ENCODE measurements around the gene HINT2. TPM values are rescaled to one million over a fixed set of nuclear protein-coding genes. Genes with fewer than 3 reads are reported as not detected.

The HINT2 gene
- total RNA-seq, 2 donors from 2014 or later = 33.3 to 35.0 TPM

GRCh38 chr9:35776018-35776417 lies 38.8 kb downstream of the HINT2 start:
- TF ChIP-seq POLR2A (IDR thresholded peaks at IDR 0.05) (no peak), CTCF (IDR thresholded peaks at IDR 0.05) (no peak)
- no peak for ATAC-seq
- no peak for DNase-seq
- Histone ChIP-seq H3K4me1 (peaks cover 22% of the 10 kb centered on the region), H3K36me3 (replicated peaks in 1 of 2; ENCODE audit: insufficient read depth in 1 of 2, low read depth in 2 of 2) (no peaks in the 10 kb centered on the region), H3K9me3 (no peaks in the 10 kb centered on the region), H3K27me3 (no peaks in the 10 kb centered on the region), H3K27ac (no peak overlapping the region), H3K4me3 (no peak overlapping the region)
- WGBS, 2 donors = 76 to 83% methylated on average over 4 of the region's 4 CpGs
- intact Hi-C loops (cut with DNase I) = no loop called here

- 73 to 81% methylated on average over 7 of the region's 7 CpGs for WGBS, 2 donors
- ATAC-seq (no peak), DNase-seq (peak in 1 of 4 donors; percentile 31)
- H3K27me3 ChIP-seq = no peaks in the 10 kb centered on the region
- no peak for TF ChIP-seq POLR2A (IDR thresholded peaks at IDR 0.05)
- TF ChIP-seq CTCF (IDR thresholded peaks at IDR 0.05) = no peak
- intact Hi-C loops (cut with DNase I) = no loop called here
- peaks cover 31% of the 10 kb centered on the region for H3K4me1 ChIP-seq
- no peak overlapping the region for H3K4me3 ChIP-seq
- H3K36me3 ChIP-seq (replicated peaks in 1 of 2; ENCODE audit: insufficient read depth in 1 of 2, low read depth in 2 of 2) = no peaks in the 10 kb centered on the region
- no peak overlapping the region for H3K27ac ChIP-seq
- no peaks in the 10 kb centered on the region for H3K9me3 ChIP-seq
Observed at GRCh38 chr9:35774907-35775635, 39.8 kb downstream of the HINT2 start.

GRCh38 chr9:35771943-35772342 lies 42.9 kb downstream of the HINT2 start:
- Histone ChIP-seq H3K9me3 (no peaks in the 10 kb centered on the region), H3K27ac (peak overlapping the region in 3 of 4 donors; percentile 73 to 90 (median 81)), H3K27me3 (no peaks in the 10 kb centered on the region), H3K4me1 (peaks cover 35% of the 10 kb centered on the region), H3K4me3 (no peak overlapping the region), H3K36me3 (replicated peaks in 1 of 2; ENCODE audit: insufficient read depth in 1 of 2, low read depth in 2 of 2) (no peaks in the 10 kb centered on the region)
- ATAC-seq (peak; percentile 69), DNase-seq (peak in 2 of 4 donors; percentile 24 to 54)
- intact Hi-C loops (cut with DNase I) = no loop called here
- WGBS, 2 donors = 39 to 49% methylated on average over 3 of the region's 3 CpGs
- TF ChIP-seq POLR2A (IDR thresholded peaks at IDR 0.05) = no peak
- no peak for TF ChIP-seq CTCF (IDR thresholded peaks at IDR 0.05)

- ATAC-seq (peak; percentile 87), DNase-seq (peak; percentile 74 to 87 (median 82))
- Histone ChIP-seq H3K27me3 (no peaks in the 10 kb centered on the region), H3K36me3 (replicated peaks in 1 of 2; ENCODE audit: insufficient read depth in 1 of 2, low read depth in 2 of 2) (no peaks in the 10 kb centered on the region), H3K27ac (peak overlapping the region; percentile 62 to 90 (median 77)), H3K4me3 (no peak overlapping the region), H3K9me3 (no peaks in the 10 kb centered on the region), H3K4me1 (peaks cover 35% of the 10 kb centered on the region)
- WGBS, 2 donors = 0 to 6% methylated on average over 1 of the region's 1 CpG
- intact Hi-C loops (cut with DNase I) = no loop called here
- TF ChIP-seq CTCF (IDR thresholded peaks at IDR 0.05) = no peak
Observed at GRCh38 chr9:35771534-35771933, 43.3 kb downstream of the HINT2 start.

- H3K4me1 ChIP-seq = peaks cover 35% of the 10 kb centered on the region
- peak overlapping the region; percentile 62 to 90 (median 77) for H3K27ac ChIP-seq
- H3K9me3 ChIP-seq = no peaks in the 10 kb centered on the region
- 1 to 8% methylated on average over 4 of the region's 4 CpGs for WGBS, 2 donors
- H3K4me3 ChIP-seq = no peak overlapping the region
- peak; percentile 73 for ATAC-seq
- peak; percentile 32 to 67 (median 56) for DNase-seq
- no peaks in the 10 kb centered on the region for H3K36me3 ChIP-seq (replicated peaks in 1 of 2; ENCODE audit: insufficient read depth in 1 of 2, low read depth in 2 of 2)
- no peaks in the 10 kb centered on the region for H3K27me3 ChIP-seq
- intact Hi-C loops (cut with DNase I) = no loop called here
- TF ChIP-seq CTCF (IDR thresholded peaks at IDR 0.05) (no peak), POLR2A (IDR thresholded peaks at IDR 0.05) (peak in 1 of 3 donors; percentile 20)
Observed at GRCh38 chr9:35771075-35771433, 43.8 kb downstream of the HINT2 start.

All from body of pancreas (tissue), 4 donors.